Airway epithelial cell (primary cell): ENCODE results near the gene GCAT. TPM values are rescaled to one million over a fixed set of nuclear protein-coding genes. Genes with fewer than 3 reads are reported as not detected.

Experiments
- total RNA-seq: library from RNA; depleted of rRNA; stranded (reverse); fragments of >200 nt; gene quantifications from 2 replicates; pipeline ENCODE4 v1.2.3, GENCODE V29; 2015

Gene GCAT
- 30.3 and 38.1 TPM in 2 replicates for total RNA-seq

GRCh38 chr22:37807410-37808293 lies at the start of gene GCAT:
Gene GCAT, plus strand, starts transcription at chr22:37807934. Its CDS starts 34 bp downstream, at chr22:37807968.

DNA sequence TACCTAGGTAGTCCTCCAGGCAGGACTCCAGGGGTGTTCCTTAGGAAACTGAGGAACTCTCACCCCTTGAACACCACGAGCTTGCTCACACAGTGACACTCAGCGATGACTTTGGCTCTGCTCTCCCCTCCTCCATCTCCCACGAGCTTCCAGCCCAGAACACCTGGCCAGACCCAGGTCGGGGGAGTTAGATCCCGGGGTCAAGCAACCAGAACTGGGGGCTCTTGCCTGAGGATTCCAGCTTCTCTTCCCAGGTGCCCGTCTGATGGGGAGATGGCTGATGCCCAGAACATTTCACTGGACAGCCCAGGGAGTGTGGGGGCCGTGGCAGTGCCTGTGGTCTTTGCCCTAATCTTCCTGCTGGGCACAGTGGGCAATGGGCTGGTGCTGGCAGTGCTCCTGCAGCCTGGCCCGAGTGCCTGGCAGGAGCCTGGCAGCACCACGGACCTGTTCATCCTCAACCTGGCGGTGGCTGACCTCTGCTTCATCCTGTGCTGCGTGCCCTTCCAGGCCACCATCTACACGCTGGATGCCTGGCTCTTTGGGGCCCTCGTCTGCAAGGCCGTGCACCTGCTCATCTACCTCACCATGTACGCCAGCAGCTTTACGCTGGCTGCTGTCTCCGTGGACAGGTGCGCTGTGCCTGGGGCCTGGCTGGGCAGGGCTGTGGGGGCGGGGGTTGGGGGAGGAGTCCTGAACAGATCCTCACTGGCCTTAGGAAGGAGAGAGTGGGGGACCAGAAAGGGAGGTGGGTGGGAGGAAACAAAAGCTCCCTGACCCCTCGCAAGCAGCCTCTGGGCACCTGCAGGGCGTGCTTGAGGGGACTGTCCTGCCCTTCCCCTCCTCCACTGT lies 15.6 kb downstream of the GCAT start, which contains the start of gene GALR3:
Gene GALR3 (plus strand): TSS at position 249 of the 852 bp plus-strand sequence. CDS start 25 bp downstream, at position 274.

DNA sequence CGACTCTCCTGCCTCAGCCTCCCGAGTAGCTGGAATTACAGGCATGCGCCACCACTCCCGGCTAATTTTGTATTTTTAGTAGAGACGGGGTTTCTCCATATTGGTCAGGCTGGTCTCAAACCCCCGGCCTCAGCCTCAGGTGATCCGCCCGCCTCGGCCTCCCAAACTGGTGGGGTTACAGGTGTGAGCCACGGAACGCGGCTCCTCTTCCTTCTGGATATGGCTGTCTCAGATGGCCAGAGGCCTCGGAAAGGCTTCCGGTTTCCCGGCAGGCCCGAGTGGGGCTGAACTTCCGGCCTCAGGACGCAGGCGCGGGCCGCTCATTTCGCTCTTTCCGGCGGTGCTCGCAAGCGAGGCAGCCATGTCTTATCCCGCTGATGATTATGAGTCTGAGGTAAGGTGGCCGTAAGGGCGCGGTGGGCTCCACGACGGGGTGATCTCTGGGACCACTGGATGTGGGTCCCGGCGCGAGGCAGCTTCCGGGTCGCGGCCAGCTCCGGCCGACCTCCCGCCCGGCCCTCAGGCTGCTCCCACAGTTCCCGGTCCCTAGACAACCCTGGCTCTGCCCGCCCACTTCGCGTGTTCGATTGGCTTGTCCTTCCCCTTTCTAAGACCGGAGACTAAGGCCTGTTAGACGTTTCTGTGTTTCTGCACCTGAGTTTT lies 41.5 kb downstream of the GCAT start, which contains the start of gene EIF3L:
Gene EIF3L (plus strand): TSS at position 331 of the 663 bp plus-strand sequence. CDS start 31 bp downstream, at position 362.

Other genes with a start within 250 kb of the GCAT start
- gene CDC42EP1, start 247.5 kb upstream of the GCAT start, total RNA-seq, result 42.9 and 48.9 TPM in 2 replicates
- gene LGALS2, start 227.8 kb upstream of the GCAT start, total RNA-seq, result not detected in 2 replicates
- 46.5 and 48.0 TPM in 2 replicates for gene GGA1, start 199.1 kb upstream of the GCAT start, total RNA-seq
- 83.4 and 89.9 TPM in 2 replicates for gene SH3BP1, start 168.3 kb upstream of the GCAT start, total RNA-seq
- gene PDXP, start 149.2 kb upstream of the GCAT start, total RNA-seq, result 13.3 and 15.8 TPM in 2 replicates
- 2,215 and 4,536 TPM in 2 replicates for gene LGALS1, start 132.3 kb upstream of the GCAT start, total RNA-seq
- 25.2 and 25.3 TPM in 2 replicates for gene NOL12, start 121.6 kb upstream of the GCAT start, total RNA-seq
- 39.0 and 49.2 TPM in 2 replicates for gene TRIOBP, start 110.9 kb upstream of the GCAT start, total RNA-seq
- gene GALR3, start 15.4 kb downstream of the GCAT start, total RNA-seq, result not detected in 2 replicates
- gene ANKRD54, start 36.4 kb downstream of the GCAT start, total RNA-seq, result 30.4 and 37.2 TPM in 2 replicates
- 281 and 355 TPM in 2 replicates for gene EIF3L, start 41.5 kb downstream of the GCAT start, total RNA-seq
- 136 and 154 TPM in 2 replicates for gene MICALL1, start 98.4 kb downstream of the GCAT start, total RNA-seq
- gene C22orf23, start 145.7 kb downstream of the GCAT start, total RNA-seq, result not detected in 2 replicates
- 138 and 177 TPM in 2 replicates for gene POLR2F, start 145.8 kb downstream of the GCAT start, total RNA-seq
- gene SOX10, start 176.6 kb downstream of the GCAT start, total RNA-seq, result not detected in 2 replicates
- gene PICK1, start 249.5 kb downstream of the GCAT start, total RNA-seq, result 35.4 and 41.8 TPM in 2 replicates